ENCODE data around the gene TM9SF1.
"Not testable (repeated sequence)": the region's sequence is repeated elsewhere in the genome, so short reads cannot be mapped to it uniquely, and the experiment has no call there.

Gene TM9SF1

GRCh38 chr14:24224618-24225071 is 29.4 kb upstream of the TM9SF1 start:
- no peak for DNase-seq

GRCh38 chr14:24222987-24223386 is 27.7 kb upstream of the TM9SF1 start:
- not testable (repeated sequence) for DNase-seq

GRCh38 chr14:24219521-24219920 is 24.3 kb upstream of the TM9SF1 start:
- no peak for DNase-seq

- DNase-seq = no peak
Measured at GRCh38 chr14:24219080-24219479, 23.8 kb upstream of the TM9SF1 start.

GRCh38 chr14:24216876-24217275 is 21.6 kb upstream of the TM9SF1 start:
- DNase-seq = not testable (repeated sequence)

GRCh38 chr14:24216345-24216699 is 21.1 kb upstream of the TM9SF1 start:
- DNase-seq = no peak

GRCh38 chr14:24215495-24216344 is 20.5 kb upstream of the TM9SF1 start, which contains the start of gene MDP1:
Gene MDP1, minus strand, starts transcription at chr14:24216066. Its CDS starts 111 bp downstream, at chr14:24215955.
- peak; percentile 89 for DNase-seq

GRCh38 chr14:24213866-24214662 is 18.8 kb upstream of the TM9SF1 start:
- no peak for DNase-seq

GRCh38 chr14:24212924-24213865 is 18.0 kb upstream of the TM9SF1 start, which contains the start of gene CHMP4A:
Gene CHMP4A, minus strand, starts transcription at chr14:24213488. Its CDS starts 49 bp downstream, at chr14:24213439.
- DNase-seq = peak; percentile 98

- no peak for DNase-seq
Measured at GRCh38 chr14:24211311-24211710, 16.1 kb upstream of the TM9SF1 start.

GRCh38 chr14:24207625-24208024 is 12.4 kb upstream of the TM9SF1 start:
- no peak for DNase-seq

- no peak for DNase-seq
Measured at GRCh38 chr14:24207104-24207551, 11.9 kb upstream of the TM9SF1 start.

GRCh38 chr14:24206260-24207103 is 11.2 kb upstream of the TM9SF1 start:
- no peak for DNase-seq

- DNase-seq = no peak
Measured at GRCh38 chr14:24204163-24205146, 9.2 kb upstream of the TM9SF1 start.

GRCh38 chr14:24203249-24203886 is 8.1 kb upstream of the TM9SF1 start:
- not testable (repeated sequence) for DNase-seq

GRCh38 chr14:24202538-24202937 is 7.3 kb upstream of the TM9SF1 start:
- DNase-seq = not testable (repeated sequence)

- no peak for DNase-seq
Measured at GRCh38 chr14:24198814-24199524, 3.7 kb upstream of the TM9SF1 start.

GRCh38 chr14:24197056-24197450 is 1.8 kb upstream of the TM9SF1 start:
- no peak for DNase-seq

Measured in right hindlimb (tissue), 1 donor.